ENCODE results near the gene VPS35. TPM values are rescaled to one million over a fixed set of nuclear protein-coding genes. Genes with fewer than 3 reads are reported as not detected.
A peak's percentile ranks its signal among the peaks of the same experiment; 100 is the strongest.

The VPS35 gene
- total RNA-seq, 4 donors from 2014 or later = 30.0 to 60.1 (median 41.4) TPM

DNA sequence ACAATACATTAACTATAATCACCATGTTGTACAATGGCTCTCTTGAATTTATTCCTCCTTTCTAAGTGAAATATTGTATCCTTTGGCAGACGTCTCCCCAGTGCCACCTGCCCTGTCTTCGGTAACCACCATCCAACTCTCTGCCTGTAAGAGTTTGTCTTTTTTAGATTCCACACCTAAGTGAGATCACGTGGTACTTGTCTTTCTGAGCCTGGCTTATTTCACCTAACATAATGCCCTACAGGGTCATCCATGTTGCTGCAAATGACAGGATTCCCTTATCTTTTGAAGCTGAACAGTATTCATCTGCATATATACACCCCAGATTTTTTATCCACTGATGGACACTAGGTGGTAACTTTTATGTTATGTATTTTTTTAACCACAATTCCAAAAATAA, 24.7 kb upstream of the VPS35 start:
- peaks cover 14 to 27% of the 10 kb centered on the region in 2 donors for H3K4me1 ChIP-seq
- in situ Hi-C loops (cut with MboI; ENCODE audit: low sequenced_read_pairs in 4 of 4) (no loop called here), intact Hi-C loops (cut with DNase I; ENCODE audit: low total_unique reads) (loop anchor here (2.0 to 5.0 kb wide), 2 partner anchors 49 to 89 kb away; no protein-coding TSS in a partner anchor)
- DNase-seq (no peak), ATAC-seq (no peak)
- no peak for TF ChIP-seq POLR2A (IDR thresholded peaks at IDR 0.05)
- TF ChIP-seq, protein P1, sequence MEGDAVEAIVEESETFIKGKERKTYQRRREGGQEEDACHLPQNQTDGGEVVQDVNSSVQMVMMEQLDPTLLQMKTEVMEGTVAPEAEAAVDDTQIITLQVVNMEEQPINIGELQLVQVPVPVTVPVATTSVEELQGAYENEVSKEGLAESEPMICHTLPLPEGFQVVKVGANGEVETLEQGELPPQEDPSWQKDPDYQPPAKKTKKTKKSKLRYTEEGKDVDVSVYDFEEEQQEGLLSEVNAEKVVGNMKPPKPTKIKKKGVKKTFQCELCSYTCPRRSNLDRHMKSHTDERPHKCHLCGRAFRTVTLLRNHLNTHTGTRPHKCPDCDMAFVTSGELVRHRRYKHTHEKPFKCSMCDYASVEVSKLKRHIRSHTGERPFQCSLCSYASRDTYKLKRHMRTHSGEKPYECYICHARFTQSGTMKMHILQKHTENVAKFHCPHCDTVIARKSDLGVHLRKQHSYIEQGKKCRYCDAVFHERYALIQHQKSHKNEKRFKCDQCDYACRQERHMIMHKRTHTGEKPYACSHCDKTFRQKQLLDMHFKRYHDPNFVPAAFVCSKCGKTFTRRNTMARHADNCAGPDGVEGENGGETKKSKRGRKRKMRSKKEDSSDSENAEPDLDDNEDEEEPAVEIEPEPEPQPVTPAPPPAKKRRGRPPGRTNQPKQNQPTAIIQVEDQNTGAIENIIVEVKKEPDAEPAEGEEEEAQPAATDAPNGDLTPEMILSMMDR (IDR thresholded peaks at IDR 0.05 in 4 of 5, conservative IDR thresholded peaks at IDR 0.05 in 1 of 5) = no peak
- H3K9me3 ChIP-seq = no peaks in the 10 kb centered on the region
- no peaks in the 10 kb centered on the region for H3K36me3 ChIP-seq
- H3K27me3 ChIP-seq = no peaks in the 10 kb centered on the region
- peak overlapping the region; percentile 65 to 81 (median 71) for H3K27ac ChIP-seq
- no peak overlapping the region for H3K4me3 ChIP-seq

DNA sequence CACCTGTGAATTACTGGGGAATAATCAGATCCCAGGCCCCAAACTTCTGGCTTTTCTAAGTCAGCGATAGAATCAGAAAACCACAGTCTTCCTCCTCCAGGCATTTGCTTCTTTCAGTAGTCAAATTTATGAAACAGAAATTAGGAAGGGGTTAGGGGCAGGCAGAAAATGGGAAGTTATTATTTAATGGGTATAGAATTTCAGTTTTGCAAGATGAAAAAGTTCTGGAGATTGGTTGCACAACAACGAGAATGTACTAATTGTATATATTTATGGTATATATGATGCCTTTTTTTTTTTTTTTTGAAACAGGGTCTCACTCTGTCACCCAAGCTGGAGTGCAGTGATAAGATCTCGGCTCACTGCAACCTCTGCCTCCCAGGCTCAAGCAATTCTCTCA, 23.9 kb upstream of the VPS35 start:
- peak overlapping the region; percentile 80 to 86 (median 84) for H3K27ac ChIP-seq
- TF ChIP-seq, protein P1 (IDR thresholded peaks at IDR 0.05 in 4 of 5, conservative IDR thresholded peaks at IDR 0.05 in 1 of 5) = no peak
- no peak for TF ChIP-seq POLR2A (IDR thresholded peaks at IDR 0.05)
- ATAC-seq = no peak
- intact Hi-C loops (cut with DNase I; ENCODE audit: low total_unique reads) (loop anchor here (2.0 to 5.0 kb wide), 2 partner anchors 50 to 89 kb away; no protein-coding TSS in a partner anchor), in situ Hi-C loops (cut with MboI; ENCODE audit: low sequenced_read_pairs in 4 of 4) (no loop called here)
- peaks cover 14 to 27% of the 10 kb centered on the region in 2 donors for H3K4me1 ChIP-seq
- no peak for DNase-seq
- no peaks in the 10 kb centered on the region for H3K9me3 ChIP-seq
- H3K4me3 ChIP-seq = no peak overlapping the region
- no peaks in the 10 kb centered on the region for H3K27me3 ChIP-seq
- H3K36me3 ChIP-seq = no peaks in the 10 kb centered on the region

DNA sequence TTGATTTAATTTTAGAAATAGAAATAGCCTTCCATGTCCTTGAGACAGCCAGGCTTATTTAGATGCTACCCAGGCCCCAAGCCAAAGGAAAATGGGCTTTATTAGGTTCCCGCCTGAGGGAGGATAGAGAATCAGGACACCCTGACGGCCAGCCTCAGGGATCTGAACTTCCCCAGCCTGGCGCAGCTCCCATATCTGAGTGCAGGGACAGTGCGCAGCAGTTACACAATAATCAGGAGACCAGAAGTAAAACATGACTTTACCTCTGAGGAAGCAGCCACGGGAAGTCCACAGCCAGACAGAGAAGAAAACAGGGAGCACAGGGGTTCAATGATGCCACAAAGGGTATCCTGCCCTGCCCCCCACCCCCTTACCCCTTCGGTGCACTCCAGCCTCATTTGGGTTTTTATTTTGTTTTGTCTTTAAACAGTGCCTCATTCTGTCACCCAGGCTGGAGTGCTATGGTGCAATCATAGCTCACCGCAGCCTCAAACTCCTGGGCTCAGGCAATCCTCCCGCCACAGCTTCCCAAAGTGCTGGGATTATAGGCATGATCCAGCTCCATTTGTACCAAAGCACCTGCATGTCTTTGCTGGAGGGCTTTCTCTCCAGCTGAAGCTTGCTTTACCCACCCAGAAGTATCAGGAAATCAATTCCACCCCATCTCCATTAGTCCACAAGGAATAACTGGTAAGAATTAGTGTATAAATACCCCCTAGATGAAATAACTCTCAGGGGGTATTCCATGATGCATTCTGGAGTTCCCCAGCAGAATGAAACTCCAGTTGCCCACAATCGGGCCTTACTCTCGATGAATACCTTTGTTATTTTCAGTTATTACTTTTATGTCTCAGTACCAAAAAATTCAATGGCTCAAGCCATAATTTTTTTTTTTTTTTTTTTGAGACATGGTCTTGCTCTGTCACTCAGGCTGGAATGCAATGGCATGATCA, 22.4 kb upstream of the VPS35 start:
- no peak for TF ChIP-seq POLR2A (IDR thresholded peaks at IDR 0.05)
- TF ChIP-seq, protein P1 (IDR thresholded peaks at IDR 0.05 in 4 of 5, conservative IDR thresholded peaks at IDR 0.05 in 1 of 5) = no peak
- Histone ChIP-seq H3K27me3 (no peaks in the 10 kb centered on the region), H3K4me3 (peak overlapping the region in 1 of 4 donors; percentile 7), H3K4me1 (peaks cover 14 to 22% of the 10 kb centered on the region in 2 donors), H3K36me3 (no peaks in the 10 kb centered on the region), H3K27ac (peak overlapping the region; percentile 80 to 86 (median 84)), H3K9me3 (no peaks in the 10 kb centered on the region)
- in situ Hi-C loops (cut with MboI; ENCODE audit: low sequenced_read_pairs in 4 of 4) = no loop called here
- intact Hi-C loops (cut with DNase I; ENCODE audit: low total_unique reads) = loop anchor here (2.0 to 5.0 kb wide), 2 partner anchors 51 to 91 kb away; no protein-coding TSS in a partner anchor
- ATAC-seq (peak; percentile 96 to 97), DNase-seq (peak; percentile 70 to 82)

DNA sequence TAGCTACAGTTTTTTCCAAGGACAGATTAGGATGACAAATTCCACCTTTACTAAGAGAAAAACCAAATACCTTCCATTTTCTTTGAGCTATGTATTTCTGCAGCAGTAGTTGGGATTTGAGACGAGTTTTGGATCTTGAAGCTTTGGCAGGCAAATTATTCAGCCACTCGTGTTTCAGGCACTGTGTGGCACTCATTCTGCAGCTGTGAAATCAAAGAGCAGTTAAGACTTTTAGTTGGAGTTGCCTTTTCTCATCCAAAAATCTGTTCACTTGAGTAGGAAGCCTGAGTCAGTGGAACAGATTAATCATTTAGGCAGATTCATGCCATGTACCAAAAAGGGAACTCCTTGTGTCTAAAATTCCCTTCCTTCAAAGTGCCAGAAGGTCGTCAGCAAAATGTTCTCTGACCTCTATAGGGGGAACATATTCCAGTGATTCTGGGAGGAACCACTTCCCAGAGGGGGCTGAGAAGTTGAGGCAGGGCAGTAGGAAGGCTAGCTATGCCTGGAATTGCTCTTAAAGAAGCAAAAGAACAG, 20.6 kb upstream of the VPS35 start:
- H3K36me3 ChIP-seq = no peaks in the 10 kb centered on the region
- ATAC-seq (no peak), DNase-seq (no peak)
- no peaks in the 10 kb centered on the region for H3K9me3 ChIP-seq
- no peaks in the 10 kb centered on the region for H3K27me3 ChIP-seq
- in situ Hi-C loops (cut with MboI; ENCODE audit: low sequenced_read_pairs in 4 of 4) = no loop called here
- peak overlapping the region in 3 of 4 donors; percentile 28 to 81 (median 34) for H3K27ac ChIP-seq
- intact Hi-C loops (cut with DNase I; ENCODE audit: low total_unique reads) = loop anchor here (5.0 kb wide), 1 partner anchor 93 kb away; no protein-coding TSS in a partner anchor
- H3K4me1 ChIP-seq = peaks cover 6 to 20% of the 10 kb centered on the region in 2 donors
- TF ChIP-seq, protein P1 (IDR thresholded peaks at IDR 0.05 in 4 of 5, conservative IDR thresholded peaks at IDR 0.05 in 1 of 5) = no peak
- TF ChIP-seq POLR2A (IDR thresholded peaks at IDR 0.05) = no peak
- H3K4me3 ChIP-seq = no peak overlapping the region

Data from gastrocnemius medialis (tissue), 4 donors.